Activated T-cell treated with anti-CD3 and anti-CD28 coated beads for 24 hours (primary cell): ENCODE data around the gene IQGAP2.

Experiments used
- DNase-seq: peaks from one replicate; pipeline ENCODE4 v3.0.0-alpha.2; 2020; ENCODE audit warnings: low read depth

The IQGAP2 gene

GRCh38 chr5:76607353-76607871 is 204.3 kb downstream of the IQGAP2 start:
- no peak for DNase-seq

GRCh38 chr5:76608833-76609232 is 205.7 kb downstream of the IQGAP2 start:
- DNase-seq, result no peak

GRCh38 chr5:76610196-76610595 is 207.1 kb downstream of the IQGAP2 start:
- no peak for DNase-seq

- DNase-seq, result no peak
Observed at GRCh38 chr5:76612942-76613341, 209.9 kb downstream of the IQGAP2 start.

GRCh38 chr5:76615759-76616158 is 212.7 kb downstream of the IQGAP2 start:
- DNase-seq, result no peak

- no peak for DNase-seq
Observed at GRCh38 chr5:76616206-76616605, 213.1 kb downstream of the IQGAP2 start.

GRCh38 chr5:76617229-76617628 is 214.1 kb downstream of the IQGAP2 start:
- DNase-seq, result no peak

- DNase-seq, result no peak
Observed at GRCh38 chr5:76617675-76618074, 214.6 kb downstream of the IQGAP2 start.

GRCh38 chr5:76620166-76620565 is 217.1 kb downstream of the IQGAP2 start:
- no peak for DNase-seq

- DNase-seq, result no peak
Observed at GRCh38 chr5:76622076-76622475, 219.0 kb downstream of the IQGAP2 start.

GRCh38 chr5:76622973-76623596 is 220.0 kb downstream of the IQGAP2 start, which contains the start of gene F2RL2:
F2RL2 (minus strand) TSS chr5:76623403; CDS start chr5:76623230, 173 bp downstream.
- no peak for DNase-seq

GRCh38 chr5:76625087-76625815 is 222.2 kb downstream of the IQGAP2 start:
- no peak for DNase-seq

- no peak for DNase-seq
Observed at GRCh38 chr5:76626738-76627137, 223.7 kb downstream of the IQGAP2 start.

- DNase-seq, result no peak
Observed at GRCh38 chr5:76634661-76635060, 231.6 kb downstream of the IQGAP2 start.

GRCh38 chr5:76637490-76637889 is 234.4 kb downstream of the IQGAP2 start:
- no peak for DNase-seq

- no peak for DNase-seq
Observed at GRCh38 chr5:76638479-76638878, 235.4 kb downstream of the IQGAP2 start.

- DNase-seq, result peak; percentile 60
Observed at GRCh38 chr5:76641514-76642120, 238.5 kb downstream of the IQGAP2 start.

- DNase-seq, result no peak
Observed at GRCh38 chr5:76642390-76643040, 239.4 kb downstream of the IQGAP2 start.

GRCh38 chr5:76643371-76643770 is 240.3 kb downstream of the IQGAP2 start:
- DNase-seq, result no peak

- no peak for DNase-seq
Observed at GRCh38 chr5:76649140-76649539, 246.1 kb downstream of the IQGAP2 start.

GRCh38 chr5:76652809-76653414 is 249.8 kb downstream of the IQGAP2 start:
- no peak for DNase-seq

- no peak for DNase-seq
Observed at GRCh38 chr5:76657091-76657490, 254.0 kb downstream of the IQGAP2 start.
